HEK293 (cell line): ENCODE results near the gene GSC2.
A peak's percentile ranks its signal among the peaks of the same experiment; 100 is the strongest.

Experiments
- CTCF ChIA-PET: fragments of 350-600 bp; formaldehyde crosslinking; extraction: SDS; loops from one replicate; lab custom pipeline; 2021; ENCODE audit warnings: antibody characterized with exemption; lab: Yijun Ruan, JAX
- POLR2A ChIA-PET: fragments of 300-600 bp; formaldehyde crosslinking; extraction: SDS; loops from one replicate; lab custom pipeline; 2020; ENCODE audit warnings: antibody characterized with exemption, inconsistent platforms; lab: Yijun Ruan, JAX
- H3K27ac ChIP-seq: fragments of 200-500 bp; sonication (Bioruptor generic); 2 replicates; pipeline ENCODE4 v1.5.1; 2014; ENCODE audit warnings: low read depth, low read length, control low read depth, inconsistent platforms; ENCODE audit errors: extremely low read depth
- H3K36me3 ChIP-seq, 2 experiments: fragments of 200-500 bp in 1 of 2; sonication (Bioruptor generic) in 1 of 2; 1 replicate in 1 of 2; 2 replicates in 1 of 2; pipeline ENCODE4 v1.5.1; 2014 to 2017; ENCODE audit warnings: inconsistent platforms in 2 of 2, low read length in 2 of 2; ENCODE audit not compliant: control insufficient read depth in 2 of 2, insufficient read depth in 1 of 2
- H3K4me1 ChIP-seq: fragments of 200-500 bp; sonication (Bioruptor generic); 2 replicates; pipeline ENCODE4 v1.5.1; 2014; ENCODE audit warnings: mild to moderate bottlenecking, low read length, inconsistent platforms; ENCODE audit not compliant: control insufficient read depth, insufficient read depth
- H3K4me3 ChIP-seq: 2 replicates; pipeline ENCODE4 v1.5.1; 2011; ENCODE audit warnings: low read depth, mild to moderate bottlenecking, control low read depth, low read length, moderate library complexity
- H3K9me3 ChIP-seq: fragments of 200-500 bp; sonication (Bioruptor generic); 2 replicates; pipeline ENCODE4 v1.5.1; 2014; ENCODE audit warnings: low read depth, low read length, inconsistent platforms; ENCODE audit not compliant: control insufficient read depth, insufficient read depth
- BCL11A ChIP-seq: fragments of 450-650 bp; formaldehyde crosslinking; IDR thresholded peaks from 2 replicates; pipeline ENCODE4 v1.5.1; 2016; ENCODE audit warnings: low read depth, missing biosample characterization, missing genetic modification characterization
- IKZF3 ChIP-seq: fragments of 450-650 bp; IDR thresholded peaks from 2 replicates; pipeline ENCODE4 v1.5.0; 2018; ENCODE audit warnings: missing biosample characterization, mild to moderate bottlenecking, missing genetic modification characterization, moderate library complexity
- KLF1 ChIP-seq: fragments of 450-650 bp; formaldehyde crosslinking; IDR thresholded peaks from 2 replicates; pipeline ENCODE4 v1.5.1; 2016; ENCODE audit warnings: missing biosample characterization, missing genetic modification characterization
- KLF8 ChIP-seq: fragments of 450-650 bp; formaldehyde crosslinking; IDR thresholded peaks from 2 replicates; pipeline ENCODE4 v1.5.1; 2016; ENCODE audit warnings: missing biosample characterization, missing genetic modification characterization
- KLF9 ChIP-seq: fragments of 450-650 bp; formaldehyde crosslinking; IDR thresholded peaks from 2 replicates; pipeline ENCODE4 v1.5.1; 2016; ENCODE audit warnings: missing biosample characterization, missing genetic modification characterization, low read depth
- SP2 ChIP-seq: fragments of 450-650 bp; formaldehyde crosslinking; IDR thresholded peaks from 2 replicates; pipeline ENCODE4 v1.5.1; 2016; ENCODE audit warnings: missing biosample characterization, missing genetic modification characterization
- ZNF169 ChIP-seq: fragments of 450-650 bp; formaldehyde crosslinking; IDR thresholded peaks from 2 replicates; pipeline ENCODE4 v1.5.1; 2016; ENCODE audit warnings: missing biosample characterization, missing genetic modification characterization
- ZNF335 ChIP-seq: fragments of 450-650 bp; formaldehyde crosslinking; conservative IDR thresholded peaks from 2 replicates; pipeline ENCODE4 v1.5.1; 2016; ENCODE audit warnings: missing biosample characterization, missing genetic modification characterization
- ZNF600 ChIP-seq: fragments of 450-650 bp; formaldehyde crosslinking; IDR thresholded peaks from 2 replicates; pipeline ENCODE4 v1.5.1; 2016; ENCODE audit warnings: missing biosample characterization, missing genetic modification characterization
- ZNF624 ChIP-seq: fragments of 450-650 bp; formaldehyde crosslinking; IDR thresholded peaks from 2 replicates; pipeline ENCODE4 v1.5.1; 2017; ENCODE audit warnings: missing biosample characterization, missing genetic modification characterization
- ZNF76 ChIP-seq: fragments of 450-650 bp; formaldehyde crosslinking; IDR thresholded peaks from 2 replicates; pipeline ENCODE4; 2016; ENCODE audit warnings: low read depth, missing biosample characterization, missing genetic modification characterization, borderline replicate concordance
- ZSCAN16 ChIP-seq: fragments of 450-650 bp; formaldehyde crosslinking; IDR thresholded peaks from 2 replicates; pipeline ENCODE4 v1.5.1; 2016; ENCODE audit warnings: missing biosample characterization, missing genetic modification characterization
- ZSCAN30 ChIP-seq: fragments of 450-650 bp; IDR thresholded peaks from 2 replicates; pipeline ENCODE4 v1.5.1; 2018; ENCODE audit warnings: missing biosample characterization, mild to moderate bottlenecking, missing genetic modification characterization, moderate library complexity
- TF ChIP-seq, protein P1 (sequence below): fragments of 450-650 bp; formaldehyde crosslinking; IDR thresholded peaks from 2 replicates; pipeline ENCODE4 v1.5.1; 2017; ENCODE audit warnings: missing biosample characterization, missing genetic modification characterization
- TF ChIP-seq, protein P2 (sequence below): fragments of 450-650 bp; formaldehyde crosslinking; IDR thresholded peaks from 2 replicates; pipeline ENCODE4 v1.5.1; 2016; ENCODE audit warnings: missing biosample characterization, missing genetic modification characterization
- TF ChIP-seq, protein P3 (sequence below): fragments of 450-650 bp; formaldehyde crosslinking; IDR thresholded peaks from 2 replicates; pipeline ENCODE4 v1.5.1; 2016; ENCODE audit warnings: missing biosample characterization, missing genetic modification characterization
- TF ChIP-seq, protein P4 (sequence below): fragments of 450-650 bp; IDR thresholded peaks from 2 replicates; pipeline ENCODE4 v1.5.1; 2018; ENCODE audit warnings: missing biosample characterization, mild to moderate bottlenecking, missing genetic modification characterization
- TF ChIP-seq, protein P5 (sequence below): fragments of 450-650 bp; formaldehyde crosslinking; IDR thresholded peaks from 2 replicates; pipeline ENCODE4 v1.5.1; 2016; ENCODE audit warnings: missing biosample characterization, missing genetic modification characterization
- TF ChIP-seq, protein P6 (sequence below): fragments of 450-650 bp; formaldehyde crosslinking; IDR thresholded peaks from 2 replicates; pipeline ENCODE4; 2016; ENCODE audit warnings: missing biosample characterization, missing genetic modification characterization
- TF ChIP-seq, protein P7 (sequence below): fragments of 450-650 bp; formaldehyde crosslinking; IDR thresholded peaks from 2 replicates; pipeline ENCODE4 v1.5.1; 2016; ENCODE audit warnings: missing biosample characterization, missing genetic modification characterization

GSC2 gene

DNA sequence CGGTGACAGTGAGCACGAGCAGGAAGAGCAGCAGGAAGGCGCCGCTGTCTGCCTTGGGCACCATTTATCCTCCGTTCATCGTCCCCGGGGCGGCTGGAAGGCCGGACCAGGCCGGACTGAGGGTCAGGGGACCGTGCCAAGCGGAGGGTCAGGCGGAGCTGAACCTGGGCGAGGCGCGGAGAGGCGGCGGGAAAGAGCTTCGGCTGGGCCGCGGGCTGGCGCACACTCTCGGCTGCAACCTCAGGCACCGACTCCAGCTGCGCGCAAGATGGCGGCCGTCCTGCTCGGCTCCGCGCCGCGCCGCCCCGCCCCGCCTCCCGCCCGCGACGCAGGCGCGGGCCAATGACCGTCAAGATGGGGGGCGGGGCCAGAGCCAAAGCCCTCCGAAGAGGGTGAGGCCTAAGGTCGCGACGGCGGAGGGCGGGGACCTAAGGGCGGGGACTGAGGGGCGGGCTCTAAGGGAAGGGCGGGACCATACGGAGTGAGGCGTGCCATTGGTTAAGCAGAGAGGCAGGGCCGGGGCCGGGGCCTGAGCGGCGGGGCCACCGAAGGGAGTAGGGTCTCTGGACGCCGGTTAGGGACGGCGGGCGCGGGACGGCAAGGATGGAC is 27.8 kb downstream of the GSC2 start, which contains the start of gene DGCR2 (continued):
- TF ChIP-seq, protein P1, sequence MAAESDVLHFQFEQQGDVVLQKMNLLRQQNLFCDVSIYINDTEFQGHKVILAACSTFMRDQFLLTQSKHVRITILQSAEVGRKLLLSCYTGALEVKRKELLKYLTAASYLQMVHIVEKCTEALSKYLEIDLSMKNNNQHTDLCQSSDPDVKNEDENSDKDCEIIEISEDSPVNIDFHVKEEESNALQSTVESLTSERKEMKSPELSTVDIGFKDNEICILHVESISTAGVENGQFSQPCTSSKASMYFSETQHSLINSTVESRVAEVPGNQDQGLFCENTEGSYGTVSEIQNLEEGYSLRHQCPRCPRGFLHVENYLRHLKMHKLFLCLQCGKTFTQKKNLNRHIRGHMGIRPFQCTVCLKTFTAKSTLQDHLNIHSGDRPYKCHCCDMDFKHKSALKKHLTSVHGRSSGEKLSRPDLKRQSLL (tag by site-specific recombination) = no peak
- TF ChIP-seq ZSCAN16 (no peak), SP2 (tag by site-specific recombination) (peak; percentile 95), ZSCAN30 (tag by site-specific recombination) (peak; percentile 37; the same call in 1 of the 2 replicates), ZNF76 (no peak), KLF9 (tag by site-specific recombination) (peak; percentile 74; the same call in 1 of the 2 replicates), ZNF169 (tag by site-specific recombination) (no peak), KLF1 (peak; percentile 47; the same call in 1 of the 2 replicates), KLF8 (tag by site-specific recombination) (peak; percentile 90)
- TF ChIP-seq, protein P2, sequence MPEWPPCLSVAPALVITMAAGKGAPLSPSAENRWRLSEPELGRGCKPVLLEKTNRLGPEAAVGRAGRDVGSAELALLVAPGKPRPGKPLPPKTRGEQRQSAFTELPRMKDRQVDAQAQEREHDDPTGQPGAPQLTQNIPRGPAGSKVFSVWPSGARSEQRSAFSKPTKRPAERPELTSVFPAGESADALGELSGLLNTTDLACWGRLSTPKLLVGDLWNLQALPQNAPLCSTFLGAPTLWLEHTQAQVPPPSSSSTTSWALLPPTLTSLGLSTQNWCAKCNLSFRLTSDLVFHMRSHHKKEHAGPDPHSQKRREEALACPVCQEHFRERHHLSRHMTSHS (tag by site-specific recombination) = no peak
- TF ChIP-seq, protein P3, sequence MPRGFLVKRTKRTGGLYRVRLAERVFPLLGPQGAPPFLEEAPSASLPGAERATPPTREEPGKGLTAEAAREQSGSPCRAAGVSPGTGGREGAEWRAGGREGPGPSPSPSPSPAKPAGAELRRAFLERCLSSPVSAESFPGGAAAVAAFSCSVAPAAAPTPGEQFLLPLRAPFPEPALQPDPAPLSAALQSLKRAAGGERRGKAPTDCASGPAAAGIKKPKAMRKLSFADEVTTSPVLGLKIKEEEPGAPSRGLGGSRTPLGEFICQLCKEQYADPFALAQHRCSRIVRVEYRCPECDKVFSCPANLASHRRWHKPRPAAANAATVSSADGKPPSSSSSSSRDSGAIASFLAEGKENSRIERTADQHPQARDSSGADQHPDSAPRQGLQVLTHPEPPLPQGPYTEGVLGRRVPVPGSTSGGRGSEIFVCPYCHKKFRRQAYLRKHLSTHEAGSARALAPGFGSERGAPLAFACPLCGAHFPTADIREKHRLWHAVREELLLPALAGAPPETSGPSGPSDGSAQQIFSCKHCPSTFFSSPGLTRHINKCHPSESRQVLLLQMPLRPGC (tag by site-specific recombination) = no peak
- TF ChIP-seq, protein P4, sequence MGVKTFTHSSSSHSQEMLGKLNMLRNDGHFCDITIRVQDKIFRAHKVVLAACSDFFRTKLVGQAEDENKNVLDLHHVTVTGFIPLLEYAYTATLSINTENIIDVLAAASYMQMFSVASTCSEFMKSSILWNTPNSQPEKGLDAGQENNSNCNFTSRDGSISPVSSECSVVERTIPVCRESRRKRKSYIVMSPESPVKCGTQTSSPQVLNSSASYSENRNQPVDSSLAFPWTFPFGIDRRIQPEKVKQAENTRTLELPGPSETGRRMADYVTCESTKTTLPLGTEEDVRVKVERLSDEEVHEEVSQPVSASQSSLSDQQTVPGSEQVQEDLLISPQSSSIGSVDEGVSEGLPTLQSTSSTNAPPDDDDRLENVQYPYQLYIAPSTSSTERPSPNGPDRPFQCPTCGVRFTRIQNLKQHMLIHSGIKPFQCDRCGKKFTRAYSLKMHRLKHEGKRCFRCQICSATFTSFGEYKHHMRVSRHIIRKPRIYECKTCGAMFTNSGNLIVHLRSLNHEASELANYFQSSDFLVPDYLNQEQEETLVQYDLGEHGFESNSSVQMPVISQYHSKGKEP = no peak
- TF ChIP-seq, protein P5, sequence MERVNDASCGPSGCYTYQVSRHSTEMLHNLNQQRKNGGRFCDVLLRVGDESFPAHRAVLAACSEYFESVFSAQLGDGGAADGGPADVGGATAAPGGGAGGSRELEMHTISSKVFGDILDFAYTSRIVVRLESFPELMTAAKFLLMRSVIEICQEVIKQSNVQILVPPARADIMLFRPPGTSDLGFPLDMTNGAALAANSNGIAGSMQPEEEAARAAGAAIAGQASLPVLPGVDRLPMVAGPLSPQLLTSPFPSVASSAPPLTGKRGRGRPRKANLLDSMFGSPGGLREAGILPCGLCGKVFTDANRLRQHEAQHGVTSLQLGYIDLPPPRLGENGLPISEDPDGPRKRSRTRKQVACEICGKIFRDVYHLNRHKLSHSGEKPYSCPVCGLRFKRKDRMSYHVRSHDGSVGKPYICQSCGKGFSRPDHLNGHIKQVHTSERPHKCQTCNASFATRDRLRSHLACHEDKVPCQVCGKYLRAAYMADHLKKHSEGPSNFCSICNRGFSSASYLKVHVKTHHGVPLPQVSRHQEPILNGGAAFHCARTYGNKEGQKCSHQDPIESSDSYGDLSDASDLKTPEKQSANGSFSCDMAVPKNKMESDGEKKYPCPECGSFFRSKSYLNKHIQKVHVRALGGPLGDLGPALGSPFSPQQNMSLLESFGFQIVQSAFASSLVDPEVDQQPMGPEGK (tag by site-specific recombination) = no peak
- TF ChIP-seq, all 188 proteins: peak for 12

DNA sequence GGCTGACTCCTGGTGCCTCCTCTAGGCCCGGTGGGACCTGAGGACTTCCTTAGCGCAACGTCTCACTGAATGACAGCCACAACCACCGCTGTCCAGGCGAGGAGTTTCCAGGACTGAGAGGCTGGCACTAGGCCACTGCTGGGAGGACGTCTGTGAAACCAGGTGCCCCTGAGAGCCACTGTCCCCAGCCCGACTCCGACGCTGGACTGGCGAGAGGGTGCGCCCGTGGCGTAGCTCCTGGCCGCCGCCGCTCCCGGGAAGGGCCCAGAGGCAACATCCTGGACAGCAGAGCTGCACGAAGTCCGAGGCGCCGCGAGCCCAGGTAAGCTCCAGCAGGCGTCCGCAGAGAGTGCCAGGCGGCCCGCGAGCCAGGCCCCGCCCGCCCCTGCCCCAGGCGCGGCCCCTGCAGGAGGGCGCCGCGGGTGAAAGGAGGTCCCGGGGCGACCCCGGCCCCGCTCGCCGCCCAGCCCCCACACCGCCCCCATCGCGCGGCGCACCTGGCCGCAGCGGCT is 28.4 kb downstream of the GSC2 start:
- ChIA-PET POLR2A (interaction anchor here (0.8 to 3.2 kb wide), 7 partner anchors 10 to 57 kb away, joined by 3 to 34 read pairs (median 6); partner anchors contain the start of genes ESS2, SLC25A1 and TSSK2), CTCF (interaction anchor here (0.6 to 1.8 kb wide), 4 partner anchors 11 to 213 kb away, joined by 3 to 4 read pairs (median 4); no protein-coding TSS in a partner anchor)
- Histone ChIP-seq H3K4me3 (peak overlapping the region; percentile 94), H3K27ac (peak overlapping the region; percentile 75), H3K9me3 (no peaks in the 10 kb centered on the region), H3K36me3 (peaks cover 0 to 28% of the 10 kb centered on the region in 2 experiments; a peak in 1 of 3 replicates), H3K4me1 (no peaks in the 10 kb centered on the region)
- TF ChIP-seq ZNF624 (no peak), ZNF600 (0 out of 2 replicates have a peak, but pooled peaks have one; percentile 21), BCL11A (tag by site-specific recombination) (no peak), ZNF335 (tag by site-specific recombination) (peak; percentile 93), IKZF3 (0 out of 2 replicates have a peak, but pooled peaks have one; percentile 22), SP2 (tag by site-specific recombination) (peak; percentile 51)
- TF ChIP-seq, protein P6, sequence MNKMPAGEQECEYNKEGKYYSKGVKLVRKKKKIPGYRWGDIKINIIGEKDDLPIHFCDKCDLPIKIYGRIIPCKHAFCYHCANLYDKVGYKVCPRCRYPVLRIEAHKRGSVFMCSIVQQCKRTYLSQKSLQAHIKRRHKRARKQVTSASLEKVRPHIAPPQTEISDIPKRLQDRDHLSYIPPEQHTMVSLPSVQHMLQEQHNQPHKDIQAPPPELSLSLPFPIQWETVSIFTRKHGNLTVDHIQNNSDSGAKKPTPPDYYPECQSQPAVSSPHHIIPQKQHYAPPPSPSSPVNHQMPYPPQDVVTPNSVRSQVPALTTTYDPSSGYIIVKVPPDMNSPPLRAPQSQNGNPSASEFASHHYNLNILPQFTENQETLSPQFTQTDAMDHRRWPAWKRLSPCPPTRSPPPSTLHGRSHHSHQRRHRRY (tag by site-specific recombination) = no peak
- TF ChIP-seq, protein P7, sequence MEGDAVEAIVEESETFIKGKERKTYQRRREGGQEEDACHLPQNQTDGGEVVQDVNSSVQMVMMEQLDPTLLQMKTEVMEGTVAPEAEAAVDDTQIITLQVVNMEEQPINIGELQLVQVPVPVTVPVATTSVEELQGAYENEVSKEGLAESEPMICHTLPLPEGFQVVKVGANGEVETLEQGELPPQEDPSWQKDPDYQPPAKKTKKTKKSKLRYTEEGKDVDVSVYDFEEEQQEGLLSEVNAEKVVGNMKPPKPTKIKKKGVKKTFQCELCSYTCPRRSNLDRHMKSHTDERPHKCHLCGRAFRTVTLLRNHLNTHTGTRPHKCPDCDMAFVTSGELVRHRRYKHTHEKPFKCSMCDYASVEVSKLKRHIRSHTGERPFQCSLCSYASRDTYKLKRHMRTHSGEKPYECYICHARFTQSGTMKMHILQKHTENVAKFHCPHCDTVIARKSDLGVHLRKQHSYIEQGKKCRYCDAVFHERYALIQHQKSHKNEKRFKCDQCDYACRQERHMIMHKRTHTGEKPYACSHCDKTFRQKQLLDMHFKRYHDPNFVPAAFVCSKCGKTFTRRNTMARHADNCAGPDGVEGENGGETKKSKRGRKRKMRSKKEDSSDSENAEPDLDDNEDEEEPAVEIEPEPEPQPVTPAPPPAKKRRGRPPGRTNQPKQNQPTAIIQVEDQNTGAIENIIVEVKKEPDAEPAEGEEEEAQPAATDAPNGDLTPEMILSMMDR (tag by site-specific recombination) = peak; percentile 5; the same call in 1 of the 2 replicates
